H1 (cell line): ENCODE data around the gene ALPL. TPM values are rescaled to one million over a fixed set of nuclear protein-coding genes. Genes with fewer than 3 reads are reported as not detected.

ENCODE experiments used
- CTCF ChIA-PET: fragments of 300-600 bp; sonication (Branson Sonifier 250); formaldehyde crosslinking; loops from one replicate; lab custom pipeline; 2021; ENCODE audit not compliant: partially characterized antibody; lab: Charles Lee
- POLR2A ChIA-PET: fragments of 300-600 bp; sonication (Branson Sonifier 250); formaldehyde crosslinking; loops from one replicate; lab custom pipeline; 2021; ENCODE audit warnings: inconsistent platforms; ENCODE audit not compliant: partially characterized antibody; lab: Charles Lee
- DNase-seq, 2 experiments: peaks; one replicate each; pipeline versions ENCODE4 v3.0.0 to v3.0.0-alpha.2; 2010 to 2022; ENCODE audit warnings: low spot score in 2 of 2, low read depth in 1 of 2, mixed read lengths in 1 of 2
- FAIRE-seq: peaks from 2 replicates; lab custom pipeline; 2011; peaks lifted over from hg19 to GRCh38; lab: Jason Lieb, UNC
- H2AFZ ChIP-seq: 2 replicates; pipeline ENCODE4 v1.8.1; 2012; ENCODE audit warnings: low read length, inconsistent platforms
- H2AK5ac ChIP-seq: 2 replicates; pipeline ENCODE4 v1.6.1; 2013; ENCODE audit warnings: low read depth, low read length
- H2BK120ac ChIP-seq: replicated peaks from 2 replicates; pipeline ENCODE3; 2013; ENCODE audit warnings: low read depth, low read length, inconsistent platforms
- H2BK12ac ChIP-seq: 2 replicates; pipeline ENCODE4 v1.6.1; 2013; ENCODE audit warnings: low read depth, low read length
- H2BK15ac ChIP-seq: 2 replicates; pipeline ENCODE4 v1.6.1; 2013; ENCODE audit warnings: low read length
- H2BK20ac ChIP-seq: 2 replicates; pipeline ENCODE4 v1.6.1; 2013; ENCODE audit warnings: low read length
- H2BK5ac ChIP-seq: 2 replicates; pipeline ENCODE4 v1.6.1; 2013; ENCODE audit warnings: low read depth, low read length
- H3K14ac ChIP-seq: 2 replicates; pipeline ENCODE4 v1.6.1; 2013; ENCODE audit warnings: inconsistent platforms; ENCODE audit not compliant: insufficient read length
- H3K18ac ChIP-seq: 2 replicates; pipeline ENCODE4 v1.6.1; 2013; ENCODE audit warnings: low read length; ENCODE audit errors: extremely low read depth
- H3K23ac ChIP-seq: 2 replicates; pipeline ENCODE4 v1.6.1; 2013; ENCODE audit warnings: inconsistent platforms; ENCODE audit not compliant: insufficient read length
- H3K23me2 ChIP-seq: 2 replicates; pipeline ENCODE4 v1.6.1; 2013; ENCODE audit warnings: low read depth, low read length
- H3K27ac ChIP-seq: 2 replicates; pipeline ENCODE4 v1.6.1; 2011; ENCODE audit warnings: low read depth, low read length, inconsistent platforms
- H3K27me3 ChIP-seq, 4 experiments: replicated peaks in 1 of 4; 1 replicate in 1 of 4; 2 replicates in 3 of 4; pipeline versions ENCODE4 v1.6.1 to v1.8.1; 2011 to 2013; ENCODE audit warnings: low read length in 3 of 4, mild to moderate bottlenecking in 3 of 4, inconsistent platforms in 2 of 4, mixed read lengths in 2 of 4, moderate library complexity in 1 of 4; ENCODE audit not compliant: control insufficient read depth in 3 of 4, insufficient read depth in 3 of 4; ENCODE audit errors: extremely low read depth in 1 of 4
- H3K36me3 ChIP-seq, 4 experiments: 2 replicates each; pipeline versions ENCODE4 v1.6.1 to v1.8.1; 2011 to 2013; ENCODE audit warnings: mild to moderate bottlenecking in 4 of 4, low read length in 3 of 4, moderate library complexity in 2 of 4, control low read depth in 1 of 4, inconsistent platforms in 1 of 4; ENCODE audit not compliant: insufficient read depth in 4 of 4, control insufficient read depth in 2 of 4
- H3K4ac ChIP-seq: replicated peaks from 2 replicates; pipeline ENCODE3; 2013; ENCODE audit warnings: low read length, low read depth, mixed read lengths, inconsistent platforms; ENCODE audit not compliant: insufficient read length
- H3K4me1 ChIP-seq, 4 experiments: replicated peaks in 1 of 4; 1 replicate in 1 of 4; 2 replicates in 3 of 4; pipeline versions ENCODE4 v1.6.1 to v1.8.1; 2011 to 2013; ENCODE audit warnings: low read length in 3 of 4, inconsistent platforms in 2 of 4, mixed read lengths in 1 of 4; ENCODE audit not compliant: insufficient read depth in 4 of 4, control insufficient read depth in 3 of 4
- H3K4me2 ChIP-seq, 2 experiments: 2 replicates each; pipeline versions ENCODE4 v1.6.1 to v1.8.1; 2011 to 2013; ENCODE audit warnings: low read depth in 2 of 2, low read length in 2 of 2, control low read depth in 1 of 2, inconsistent platforms in 1 of 2, mild to moderate bottlenecking in 1 of 2; ENCODE audit not compliant: insufficient read depth in 1 of 2
- H3K4me3 ChIP-seq, 4 experiments: fragments of 200-600, 300-600 bp in 1 of 4; sonication (generic), shearing (Covaris generic), sonication (Bioruptor Twin) in 1 of 4; 2 replicates each; pipeline versions ENCODE4 v1.5.1 to v1.8.1; 2011 to 2016; ENCODE audit warnings: low read length in 4 of 4, low read depth in 3 of 4, control low read depth in 2 of 4, inconsistent platforms in 2 of 4, mild to moderate bottlenecking in 2 of 4, mixed read lengths in 1 of 4, moderate library complexity in 1 of 4; ENCODE audit not compliant: insufficient read depth in 2 of 4; ENCODE audit errors: extremely low read depth in 1 of 4
- H3K56ac ChIP-seq: replicated peaks from 2 replicates; pipeline ENCODE3; 2013; ENCODE audit warnings: low read depth, mild to moderate bottlenecking, mixed read lengths, low read length, inconsistent platforms; ENCODE audit not compliant: insufficient read length
- H3K79me1 ChIP-seq: 2 replicates; pipeline ENCODE4 v1.6.1; 2013; ENCODE audit warnings: low read depth, low read length, control low read depth
- H3K79me2 ChIP-seq, 2 experiments: 2 replicates each; pipeline versions ENCODE4 v1.6.1 to v1.8.1; 2012 to 2013; ENCODE audit warnings: low read length in 2 of 2, mild to moderate bottlenecking in 2 of 2, inconsistent platforms in 1 of 2; ENCODE audit not compliant: insufficient read depth in 2 of 2, control insufficient read depth in 1 of 2
- H3K9ac ChIP-seq, 4 experiments: replicated peaks in 1 of 4; 1 replicate in 1 of 4; 2 replicates in 3 of 4; pipeline versions ENCODE4 v1.6.1 to v1.8.1; 2011 to 2013; ENCODE audit warnings: low read depth in 3 of 4, low read length in 3 of 4, control low read depth in 2 of 4, mild to moderate bottlenecking in 2 of 4, moderate library complexity in 2 of 4, inconsistent platforms in 1 of 4; ENCODE audit errors: extremely low read depth in 1 of 4
- H3K9me3 ChIP-seq, 2 experiments: 2 replicates each; pipeline versions ENCODE4 v1.6.1 to v1.8.1; 2012 to 2013; ENCODE audit warnings: mild to moderate bottlenecking in 2 of 2, moderate library complexity in 2 of 2, control low read depth in 1 of 2, inconsistent platforms in 1 of 2, low read depth in 1 of 2, low read length in 1 of 2, mixed read lengths in 1 of 2; ENCODE audit not compliant: insufficient read depth in 2 of 2
- H4K20me1 ChIP-seq, 2 experiments: replicated peaks in 1 of 2; 2 replicates each; pipeline versions ENCODE3 to v1.8.1; 2011 to 2013; ENCODE audit warnings: inconsistent platforms in 2 of 2, low read length in 2 of 2, mild to moderate bottlenecking in 1 of 2; ENCODE audit not compliant: insufficient read depth in 2 of 2, control insufficient read depth in 1 of 2
- H4K5ac ChIP-seq: 2 replicates; pipeline ENCODE4 v1.6.1; 2013; ENCODE audit warnings: low read length, low read depth, mixed read lengths, inconsistent platforms; ENCODE audit not compliant: insufficient read length
- H4K8ac ChIP-seq: 2 replicates; pipeline ENCODE4 v1.8.0; 2013; ENCODE audit warnings: mild to moderate bottlenecking, moderate library complexity, low read length, inconsistent platforms; ENCODE audit not compliant: insufficient read depth; ENCODE audit errors: extremely low read depth
- H4K91ac ChIP-seq: replicated peaks from 2 replicates; pipeline ENCODE3; 2013; ENCODE audit warnings: low read length, mixed read lengths, inconsistent platforms; ENCODE audit not compliant: insufficient read length
- CHD1 ChIP-seq: IDR thresholded peaks from 2 replicates; pipeline ENCODE4 v1.6.1; 2012; ENCODE audit warnings: low read depth, low read length, improper control_type of control experiment
- CREB1 ChIP-seq: IDR thresholded peaks from 2 replicates; pipeline ENCODE4 v1.6.1; 2012; ENCODE audit warnings: inconsistent platforms
- EZH2 ChIP-seq: fragments of 200-600 bp; sonication (generic); IDR thresholded peaks from 2 replicates; pipeline ENCODE4 v1.7.1; 2012; ENCODE audit warnings: low read depth, mild to moderate bottlenecking, moderate library complexity, low read length, inconsistent platforms; ENCODE audit not compliant: severe bottlenecking
- POLR2AphosphoS5 ChIP-seq: IDR thresholded peaks from 2 replicates; pipeline ENCODE4 v1.6.1; 2011; ENCODE audit warnings: low read depth, low read length
- TBP ChIP-seq: IDR thresholded peaks from 2 replicates; pipeline ENCODE4 v1.6.1; 2011; ENCODE audit warnings: low read depth, low read length, improper control_type of control experiment
- ZNF274 ChIP-seq: IDR thresholded peaks from 2 replicates; pipeline ENCODE4 v1.7.0; 2012; ENCODE audit warnings: low read length, borderline replicate concordance; ENCODE audit errors: extremely low read depth
- WGBS, 2 experiments: shearing (Covaris generic) in 1 of 2; methylation state at CpG; one replicate each; pipeline versions ENCODE4 v1.1.6 to v1.1.7; 2013 to 2015; ENCODE audit warnings: low lambda C conversion rate in 2 of 2, mixed read lengths in 2 of 2, inconsistent platforms in 1 of 2, low coverage in 1 of 2, missing lambda C conversion rate in 1 of 2; ENCODE audit not compliant: insufficient replicate concordance in 2 of 2, insufficient coverage in 1 of 2, insufficient read length in 1 of 2; ENCODE audit errors: extremely low coverage in 1 of 2, missing lambda C conversion rate in 1 of 2; 5-methylcytosine and 5-hydroxymethylcytosine counted together
- polyA plus RNA-seq, 7 experiments: library from polyadenylated mRNA; depleted of rRNA in 3 of 7; stranded (reverse) in 5 of 7; unstranded in 2 of 7; fragments of >200 nt in 5 of 7; fragments of 200-250 nt in 2 of 7; gene quantifications; 1 replicate in 5 of 7; 2 replicates in 1 of 7; 4 replicates in 1 of 7; pipeline versions ENCODE4 v1.2.1 to v1.2.3, GENCODE V29; 2011 to 2013; ENCODE audit warnings: missing spikeins in 2 of 7, mixed read lengths in 2 of 7
- total RNA-seq: library from RNA; stranded (reverse); fragmentation: NEBNext Ultra II Directional; extraction: Animal tissue kit (Norgen Biotek cat#: 25700); gene quantifications from 2 replicates; pipeline ENCODE4 v1.2.1, GENCODE V29; 2021

ALPL gene
- total and polyA plus RNA-seq, 2 of the 8 experiments (the other 6 are each of a cell fraction or from before 2014, with no cell fraction given): 175 to 362 TPM

GRCh38 chr1:21537511-21537931, 28.3 kb downstream of the ALPL start:
- H4K91ac ChIP-seq: no peak overlapping the region
- H3K27ac ChIP-seq: no peak overlapping the region; the same call in 1 of the 2 replicates
- peaks cover 8 to 25% of the 10 kb centered on the region in 2 experiments for H4K20me1 ChIP-seq
- WGBS, 2 experiments: 70% methylated on average over 12 of the region's 12 CpGs; no CpG with 5 or more reads in 1 of the 2 experiments
- DNase-seq (no peak), FAIRE-seq (peak; percentile 39)
- no peak overlapping the region for H2BK120ac ChIP-seq
- ChIA-PET POLR2A (interaction anchor here (0.7 to 3.6 kb wide), 7 partner anchors 9 to 42 kb away, joined by 3 to 16 read pairs (median 4); no protein-coding TSS in a partner anchor), CTCF (interaction anchor here (0.8 to 13.3 kb wide), 13 partner anchors 8 to 268 kb away, joined by 3 to 372 read pairs (median 6); partner anchors contain the start of gene ALPL)
- H3K14ac ChIP-seq: no peak overlapping the region
- no peak overlapping the region for H3K4ac ChIP-seq
- H3K4me3 ChIP-seq: no peak overlapping the region
- no peak overlapping the region for H4K5ac ChIP-seq
- 0 out of 2 replicates have a peak overlapping the region, but pooled peaks have one; percentile 9 for H2BK20ac ChIP-seq
- H3K56ac ChIP-seq: no peak overlapping the region
- peak overlapping the region; percentile 94 for H2AK5ac ChIP-seq
- H2BK5ac ChIP-seq: peak overlapping the region; percentile 89; the same call in 1 of the 2 replicates
- H3K23ac ChIP-seq: no peak overlapping the region
- H3K23me2 ChIP-seq: no peaks in the 10 kb centered on the region
- H3K9ac ChIP-seq: no peak overlapping the region
- no peaks in the 10 kb centered on the region for H3K27me3 ChIP-seq
- no peak overlapping the region for H2AFZ ChIP-seq
- peak overlapping the region; percentile 72 for H2BK12ac ChIP-seq
- peaks cover 16 to 27% (median 19%) of the 10 kb centered on the region in 4 experiments for H3K4me1 ChIP-seq
- 0 out of 8 replicates have a peak, but pooled peaks cover 0 to under 1% (median 0%) of the 10 kb centered on the region in 4 experiments for H3K36me3 ChIP-seq
- TF ChIP-seq CREB1 (no peak), CHD1 (no peak), TBP (no peak), POLR2AphosphoS5 (0 out of 2 replicates have a peak, but pooled peaks have one; percentile 15), ZNF274 (no peak), EZH2 (no peak)
- peaks cover 0 to 59% of the 10 kb centered on the region in 2 experiments; a peak in 2 of 4 replicates for H3K79me2 ChIP-seq
- peak overlapping the region; percentile 65; the same call in 1 of the 2 replicates for H2BK15ac ChIP-seq
- H3K4me2 ChIP-seq: peak overlapping the region; percentile 17 to 35; a peak in 2 of 4 replicates
- H4K8ac ChIP-seq: no peak overlapping the region; the same call in 1 of the 2 replicates
- H3K79me1 ChIP-seq: peaks cover 19% of the 10 kb centered on the region
- no peaks in the 10 kb centered on the region for H3K9me3 ChIP-seq
- peak overlapping the region; percentile 44 for H3K18ac ChIP-seq
